Neural progenitor cell (in vitro differentiated cells): Measurements from ENCODE around the gene FAM149A. TPM values are rescaled to one million over a fixed set of nuclear protein-coding genes. Genes with fewer than 3 reads are reported as not detected.
A peak's percentile ranks its signal among the peaks of the same experiment; 100 is the strongest.

Source experiments
- DNase-seq: peaks from one replicate; pipeline ENCODE4 v3.0.0-alpha.2; 2016; ENCODE audit warnings: low spot score
- H2AFZ ChIP-seq: fragments of 200-600 bp; sonication (generic); replicated peaks from 2 replicates; pipeline ENCODE4 v1.6.1; 2016; ENCODE audit warnings: antibody characterized with exemption
- H3F3A ChIP-seq: fragments of 200-600 bp; sonication (generic); 2 replicates; pipeline ENCODE4 v1.6.1; 2016; ENCODE audit warnings: antibody characterized with exemption, low read depth
- H3K27ac ChIP-seq: fragments of 200-600 bp; sonication (generic); 2 replicates; pipeline ENCODE4 v1.5.1; 2016; ENCODE audit warnings: mild to moderate bottlenecking
- H3K27me3 ChIP-seq: fragments of 200-600 bp; sonication (generic); 2 replicates; pipeline ENCODE4 v1.6.1; 2016; ENCODE audit warnings: mild to moderate bottlenecking, moderate library complexity
- H3K36me3 ChIP-seq: fragments of 200-600 bp; sonication (generic); 2 replicates; pipeline ENCODE4 v1.5.1; 2016
- H3K4me1 ChIP-seq: fragments of 200-600 bp; sonication (generic); 2 replicates; pipeline ENCODE4 v1.6.1; 2016; ENCODE audit warnings: mixed run types
- H3K4me2 ChIP-seq: fragments of 200-600 bp; sonication (generic); 2 replicates; pipeline ENCODE4 v1.6.1; 2016
- H3K4me3 ChIP-seq: fragments of 200-600 bp; sonication (generic); 2 replicates; pipeline ENCODE4 v1.5.1; 2016
- H3K79me2 ChIP-seq: fragments of 200-600 bp; sonication (generic); 2 replicates; pipeline ENCODE4 v1.6.1; 2016; ENCODE audit warnings: low read depth
- H3K9ac ChIP-seq: fragments of 200-600 bp; sonication (generic); 2 replicates; pipeline ENCODE4 v1.6.1; 2016
- H3K9me3 ChIP-seq: fragments of 200-600 bp; sonication (generic); 2 replicates; pipeline ENCODE4 v1.5.1; 2016; ENCODE audit warnings: low read depth
- H4K20me1 ChIP-seq: fragments of 200-600 bp; sonication (generic); 2 replicates; pipeline ENCODE4 v1.6.1; 2016; ENCODE audit warnings: low read depth
- H3K27ac Mint-ChIP-seq: 3 replicates; pipeline ENCODE4 v1.8.0; 2021; ENCODE audit warnings: mixed read lengths
- H3K27me3 Mint-ChIP-seq: 2 replicates; pipeline ENCODE4 v1.8.0; 2022; ENCODE audit warnings: low read depth, mild to moderate bottlenecking, inconsistent platforms, moderate library complexity, mixed read lengths; ENCODE audit not compliant: insufficient read depth
- H3K36me3 Mint-ChIP-seq: 3 replicates; pipeline ENCODE4 v1.8.0; 2021; ENCODE audit warnings: mixed read lengths
- H3K4me1 Mint-ChIP-seq: 3 replicates; pipeline ENCODE4 v1.8.0; 2021; ENCODE audit warnings: mixed read lengths
- H3K4me3 Mint-ChIP-seq: 3 replicates; pipeline ENCODE4 v1.8.0; 2021; ENCODE audit warnings: mild to moderate bottlenecking, moderate library complexity, mixed read lengths
- H3K9me3 Mint-ChIP-seq: 3 replicates; pipeline ENCODE4 v1.8.0; 2020; ENCODE audit warnings: mixed read lengths
- EZH2 ChIP-seq: fragments of 200-600 bp; sonication (generic); IDR thresholded peaks from 2 replicates; pipeline ENCODE4 v1.6.1; 2017; ENCODE audit warnings: antibody characterized with exemption, mild to moderate bottlenecking, moderate library complexity
- EZH2phosphoT487 ChIP-seq: fragments of 200-600 bp; sonication (generic); IDR thresholded peaks from 2 replicates; pipeline ENCODE4 v1.6.1; 2017; ENCODE audit warnings: antibody characterized with exemption
- total RNA-seq: library from RNA; depleted of rRNA; stranded (reverse); fragments of >200 nt; gene quantifications from 2 replicates; pipeline ENCODE4 v1.2.3, GENCODE V29; 2015; ENCODE audit warnings: low replicate concordance
- TF ChIP-seq, protein P1 (sequence below): fragments of 200-600 bp; sonication (generic); IDR thresholded peaks from 2 replicates; pipeline ENCODE4 v1.5.1; 2017; ENCODE audit warnings: antibody characterized with exemption, mild to moderate bottlenecking

Gene FAM149A
- total RNA-seq, 1 donor from 2014 or later: 4.6 TPM

DNA sequence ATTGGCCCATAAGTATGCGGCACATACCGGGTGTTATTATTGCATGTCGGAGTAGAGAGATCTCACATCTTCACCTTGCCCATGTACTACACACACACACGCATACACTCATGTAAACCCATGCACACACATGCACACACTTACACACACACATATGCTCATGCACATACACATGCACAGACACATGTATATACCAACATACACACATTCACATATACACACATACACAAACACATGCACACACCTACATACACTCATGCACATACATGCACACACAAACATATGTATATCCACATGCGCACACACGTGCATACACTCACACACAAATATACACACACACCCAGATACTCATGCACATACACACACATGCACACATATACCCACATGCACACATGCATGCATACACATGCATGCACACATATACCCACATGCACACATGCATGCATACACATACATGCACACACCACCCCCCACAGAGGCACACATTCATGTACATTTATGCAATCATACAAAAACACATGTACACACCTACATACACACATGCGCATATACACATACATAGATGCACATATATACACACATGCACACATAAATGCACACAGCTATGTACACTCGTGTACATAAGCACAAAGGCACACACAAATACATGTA is 98.1 kb downstream of the FAM149A start:
- no peak for DNase-seq
- Mint-ChIP-seq H3K9me3 (no peaks in the 10 kb centered on the region), H3K36me3 (no peaks in the 10 kb centered on the region), H3K4me3 (no peak overlapping the region), H3K27me3 (no peaks in the 10 kb centered on the region), H3K27ac (no peak overlapping the region), H3K4me1 (peaks cover 5% of the 10 kb centered on the region)
- Histone ChIP-seq H3K4me1 (no peaks in the 10 kb centered on the region), H3K4me3 (no peak overlapping the region), H3K9ac (no peak overlapping the region), H3K79me2 (no peaks in the 10 kb centered on the region), H2AFZ (no peak overlapping the region), H3K36me3 (no peaks in the 10 kb centered on the region), H3K27ac (no peak overlapping the region), H3K27me3 (no peaks in the 10 kb centered on the region), H3K4me2 (no peak overlapping the region), H3F3A (peaks cover 12% of the 10 kb centered on the region), H4K20me1 (no peaks in the 10 kb centered on the region), H3K9me3 (no peaks in the 10 kb centered on the region)
- TF ChIP-seq, protein P1, sequence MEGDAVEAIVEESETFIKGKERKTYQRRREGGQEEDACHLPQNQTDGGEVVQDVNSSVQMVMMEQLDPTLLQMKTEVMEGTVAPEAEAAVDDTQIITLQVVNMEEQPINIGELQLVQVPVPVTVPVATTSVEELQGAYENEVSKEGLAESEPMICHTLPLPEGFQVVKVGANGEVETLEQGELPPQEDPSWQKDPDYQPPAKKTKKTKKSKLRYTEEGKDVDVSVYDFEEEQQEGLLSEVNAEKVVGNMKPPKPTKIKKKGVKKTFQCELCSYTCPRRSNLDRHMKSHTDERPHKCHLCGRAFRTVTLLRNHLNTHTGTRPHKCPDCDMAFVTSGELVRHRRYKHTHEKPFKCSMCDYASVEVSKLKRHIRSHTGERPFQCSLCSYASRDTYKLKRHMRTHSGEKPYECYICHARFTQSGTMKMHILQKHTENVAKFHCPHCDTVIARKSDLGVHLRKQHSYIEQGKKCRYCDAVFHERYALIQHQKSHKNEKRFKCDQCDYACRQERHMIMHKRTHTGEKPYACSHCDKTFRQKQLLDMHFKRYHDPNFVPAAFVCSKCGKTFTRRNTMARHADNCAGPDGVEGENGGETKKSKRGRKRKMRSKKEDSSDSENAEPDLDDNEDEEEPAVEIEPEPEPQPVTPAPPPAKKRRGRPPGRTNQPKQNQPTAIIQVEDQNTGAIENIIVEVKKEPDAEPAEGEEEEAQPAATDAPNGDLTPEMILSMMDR: no peak
- no peak for TF ChIP-seq EZH2phosphoT487
- no peak for TF ChIP-seq EZH2

GRCh38 chr4:186203406-186203805 is 98.9 kb downstream of the FAM149A start:
- DNase-seq: no peak
- no peak overlapping the region for H2AFZ ChIP-seq
- TF ChIP-seq EZH2phosphoT487: no peak
- TF ChIP-seq, protein P1: no peak
- TF ChIP-seq EZH2: no peak

GRCh38 chr4:186204103-186204559 is 99.6 kb downstream of the FAM149A start:
- Histone ChIP-seq H3K9me3 (no peaks in the 10 kb centered on the region), H3K4me3 (no peak overlapping the region), H3K36me3 (no peaks in the 10 kb centered on the region), H3K79me2 (no peaks in the 10 kb centered on the region), H3K4me2 (no peak overlapping the region), H3K9ac (no peak overlapping the region), H4K20me1 (no peaks in the 10 kb centered on the region), H3K27ac (no peak overlapping the region), H2AFZ (no peak overlapping the region), H3K4me1 (no peaks in the 10 kb centered on the region), H3F3A (peaks cover 12% of the 10 kb centered on the region), H3K27me3 (no peaks in the 10 kb centered on the region)
- peaks cover 7% of the 10 kb centered on the region for H3K36me3 Mint-ChIP-seq
- peaks cover 5% of the 10 kb centered on the region for H3K4me1 Mint-ChIP-seq
- H3K9me3 Mint-ChIP-seq: peaks cover 7% of the 10 kb centered on the region
- peaks cover 2% of the 10 kb centered on the region for H3K27me3 Mint-ChIP-seq
- TF ChIP-seq, protein P1: no peak
- TF ChIP-seq EZH2phosphoT487: no peak
- TF ChIP-seq EZH2: no peak
- no peak for DNase-seq
- H3K4me3 Mint-ChIP-seq: no peak overlapping the region
- peak overlapping the region; percentile 1 for H3K27ac Mint-ChIP-seq

More at GRCh38 chr4:186203406-186203805, 98.9 kb downstream of the FAM149A start:
- no peaks in the 10 kb centered on the region for H3K27me3 ChIP-seq
- no peaks in the 10 kb centered on the region for H3K36me3 ChIP-seq
- no peak overlapping the region for H3K9ac ChIP-seq
- Mint-ChIP-seq H3K9me3 (no peaks in the 10 kb centered on the region), H3K36me3 (no peaks in the 10 kb centered on the region), H3K4me3 (no peak overlapping the region), H3K4me1 (peaks cover 5% of the 10 kb centered on the region), H3K27ac (no peak overlapping the region), H3K27me3 (no peaks in the 10 kb centered on the region)
- no peaks in the 10 kb centered on the region for H3K4me1 ChIP-seq
- H3K9me3 ChIP-seq: no peaks in the 10 kb centered on the region
- no peak overlapping the region for H3K4me2 ChIP-seq
- H3K4me3 ChIP-seq: no peak overlapping the region
- H3K79me2 ChIP-seq: no peaks in the 10 kb centered on the region
- no peaks in the 10 kb centered on the region for H4K20me1 ChIP-seq
- no peak overlapping the region for H3K27ac ChIP-seq
- H3F3A ChIP-seq: peaks cover 12% of the 10 kb centered on the region
